GM23338 (cell line): ENCODE data around the gene BNC2. TPM values are rescaled to one million over a fixed set of nuclear protein-coding genes. Genes with fewer than 3 reads are reported as not detected.

ENCODE experiments used
- ATAC-seq: fragments of 200-7000 bp; cut with Tn5 transposase; 3 replicates; pipeline ENCODE4 v1.9.1; 2020
- DNase-seq: peaks from one replicate; pipeline ENCODE4 v3.0.0-alpha.2; 2015; ENCODE audit warnings: low spot score
- H2AFZ ChIP-seq: fragments of 200-600 bp; sonication (generic); 2 replicates; pipeline ENCODE4 v1.8.0; 2016; ENCODE audit warnings: antibody characterized with exemption, mild to moderate bottlenecking, moderate library complexity
- H3F3A ChIP-seq: fragments of 200-600 bp; sonication (generic); replicated peaks from 2 replicates; pipeline ENCODE4 v1.8.0; 2017; ENCODE audit warnings: antibody characterized with exemption, mixed run types, low read depth
- H3K27ac ChIP-seq: fragments of 200-600 bp; sonication (generic); 2 replicates; pipeline ENCODE4 v1.6.1; 2016; ENCODE audit warnings: low read depth
- H3K27me3 ChIP-seq: fragments of 200-600 bp; sonication (generic); 2 replicates; pipeline ENCODE4 v1.8.0; 2016; ENCODE audit warnings: mild to moderate bottlenecking, mixed run types, moderate library complexity; ENCODE audit not compliant: insufficient read depth
- H3K36me3 ChIP-seq: fragments of 200-600 bp; sonication (generic); 2 replicates; pipeline ENCODE4 v1.8.0; 2016; ENCODE audit warnings: mild to moderate bottlenecking; ENCODE audit not compliant: insufficient read depth
- H3K4me1 ChIP-seq: fragments of 200-600 bp; sonication (generic); 2 replicates; pipeline ENCODE4 v1.8.0; 2016; ENCODE audit warnings: mild to moderate bottlenecking, moderate library complexity; ENCODE audit not compliant: insufficient read depth
- H3K4me2 ChIP-seq: fragments of 200-600 bp; sonication (generic); 2 replicates; pipeline ENCODE4 v1.7.1; 2017; ENCODE audit warnings: mixed run types
- H3K4me3 ChIP-seq: fragments of 200-600 bp; sonication (generic); 2 replicates; pipeline ENCODE4 v1.6.1; 2016; ENCODE audit warnings: mixed run types
- H3K79me2 ChIP-seq: fragments of 200-600 bp; sonication (generic); replicated peaks from 2 replicates; pipeline ENCODE4 v1.8.0; 2017; ENCODE audit warnings: mild to moderate bottlenecking; ENCODE audit not compliant: insufficient read depth
- H3K9me2 ChIP-seq: fragments of 200-600 bp; sonication (generic); 2 replicates; pipeline ENCODE4 v1.8.0; 2017; ENCODE audit not compliant: insufficient read depth
- H4K20me1 ChIP-seq: fragments of 200-600 bp; sonication (generic); replicated peaks from 2 replicates; pipeline ENCODE4 v1.8.0; 2017; ENCODE audit warnings: mild to moderate bottlenecking; ENCODE audit not compliant: insufficient read depth
- H3K27ac Mint-ChIP-seq: 2 replicates; pipeline ENCODE4 v1.8.0; 2020; ENCODE audit warnings: inconsistent platforms, mild to moderate bottlenecking, moderate library complexity, mixed read lengths
- H3K27me3 Mint-ChIP-seq: 3 replicates; pipeline ENCODE4 v1.8.0; 2022; ENCODE audit warnings: low read depth, mild to moderate bottlenecking, moderate library complexity, mixed read lengths, inconsistent platforms; ENCODE audit not compliant: insufficient read depth, poor library complexity
- H3K36me3 Mint-ChIP-seq: 3 replicates; pipeline ENCODE4 v1.8.0; 2021; ENCODE audit warnings: low read depth, mild to moderate bottlenecking, inconsistent platforms, moderate library complexity, mixed read lengths
- H3K4me1 Mint-ChIP-seq: 3 replicates; pipeline ENCODE4 v1.8.0; 2020; ENCODE audit warnings: mild to moderate bottlenecking, inconsistent platforms, mixed read lengths
- H3K4me3 Mint-ChIP-seq: 3 replicates; pipeline ENCODE4 v1.8.0; 2021; ENCODE audit warnings: moderate library complexity, mild to moderate bottlenecking, inconsistent platforms, mixed read lengths
- H3K9me3 Mint-ChIP-seq: 3 replicates; pipeline ENCODE4 v1.8.0; 2020; ENCODE audit warnings: moderate library complexity, mild to moderate bottlenecking, inconsistent platforms, mixed read lengths
- CREB1 ChIP-seq: fragments of 250-450 bp; sonication (Bioruptor Pico); IDR thresholded peaks from 2 replicates; pipeline ENCODE4 v1.5.0; 2020; ENCODE audit warnings: low read depth, mild to moderate bottlenecking, moderate library complexity
- CTCF ChIP-seq, 2 experiments: fragments of 200-600 bp in 1 of 2; sonication (generic) in 1 of 2; conservative IDR thresholded peaks; 2 replicates each; pipeline versions ENCODE4 v1.5.1 to v1.6.1; 2016 to 2017; ENCODE audit warnings: antibody characterized with exemption in 2 of 2, low read depth in 2 of 2, mild to moderate bottlenecking in 2 of 2, moderate library complexity in 1 of 2
- ETS1 ChIP-seq: IDR thresholded peaks from 2 replicates; pipeline ENCODE4 v1.6.1; 2016; ENCODE audit warnings: antibody characterized with exemption
- EZH2phosphoT487 ChIP-seq: fragments of 200-600 bp; sonication (generic); IDR thresholded peaks from one replicate; pipeline ENCODE4 v1.8.1; 2018; ENCODE audit warnings: antibody characterized with exemption; ENCODE audit not compliant: unreplicated experiment
- JUNB ChIP-seq: IDR thresholded peaks from one replicate; pipeline ENCODE4 v1.6.1; 2016; ENCODE audit warnings: antibody characterized with exemption; ENCODE audit not compliant: unreplicated experiment
- POLR2AphosphoS5 ChIP-seq: IDR thresholded peaks from 2 replicates; pipeline ENCODE4 v1.6.1; 2016; ENCODE audit warnings: antibody characterized with exemption, low read depth
- REST ChIP-seq: IDR thresholded peaks from one replicate; pipeline ENCODE4 v1.6.1; 2018; ENCODE audit warnings: antibody characterized with exemption; ENCODE audit not compliant: unreplicated experiment
- STAT1 ChIP-seq: IDR thresholded peaks from one replicate; pipeline ENCODE4 v1.6.1; 2016; ENCODE audit warnings: antibody characterized with exemption; ENCODE audit not compliant: unreplicated experiment
- ZNF114 ChIP-seq: fragments of 250-450 bp; sonication (Bioruptor Pico); IDR thresholded peaks from 2 replicates; pipeline ENCODE4 v1.5.0; 2020; ENCODE audit warnings: mild to moderate bottlenecking, moderate library complexity
- ZNF331 ChIP-seq: fragments of 250-450 bp; sonication (Bioruptor Pico); IDR thresholded peaks from 2 replicates; pipeline ENCODE4 v1.5.0; 2020; ENCODE audit warnings: low read depth, mild to moderate bottlenecking, moderate library complexity
- polyA plus RNA-seq: library from polyadenylated mRNA; unstranded; fragments of >200 nt; fragmentation: Nextera tagmentation; extraction: Ambion mirVana; gene quantifications from 2 replicates; pipeline ENCODE4 v1.2.1, GENCODE V29; 2016
- total RNA-seq: library from RNA; depleted of rRNA; stranded (reverse); fragments of >200 nt; shearing (Covaris generic); gene quantifications from 2 replicates; pipeline ENCODE4 v1.2.3, GENCODE V29; 2014

BNC2 gene
- total and polyA plus RNA-seq, 2 experiments from 2014 or later, result 12.7 to 13.2 TPM

GRCh38 chr9:16509997-16510396 is 360.5 kb downstream of the BNC2 start (continued):
- no peak for TF ChIP-seq CTCF (conservative IDR thresholded peaks at IDR 0.05; ENCODE audit: low read depth in 2 of 2)
- TF ChIP-seq POLR2AphosphoS5, result no peak
- TF ChIP-seq ZNF114 (CRISPR knock-in tag), result no peak
- no peak for TF ChIP-seq JUNB
- no peak for TF ChIP-seq REST
- TF ChIP-seq ZNF331, result no peak
- no peak for TF ChIP-seq CREB1 (CRISPR knock-in tag)

- H3K36me3 Mint-ChIP-seq, result peaks cover 4% of the 10 kb centered on the region; the same call in 1 of the 3 replicates
- H3K27ac Mint-ChIP-seq, result peak overlapping the region; percentile 44; the same call in 1 of the 2 replicates
- H3K9me3 Mint-ChIP-seq, result no peaks in the 10 kb centered on the region
- DNase-seq, result no peak
- Histone ChIP-seq H2AFZ (no peak overlapping the region), H3K4me2 (no peak overlapping the region), H3K27me3 (no peaks in the 10 kb centered on the region), H3K79me2 (no peaks in the 10 kb centered on the region), H3K36me3 (no peaks in the 10 kb centered on the region), H3K4me1 (peaks cover 7% of the 10 kb centered on the region; the same call in 1 of the 2 replicates), H3K4me3 (no peak overlapping the region), H3K27ac (peak overlapping the region; percentile 4; the same call in 1 of the 2 replicates), H3K9me2 (no peaks in the 10 kb centered on the region), H3F3A (no peaks in the 10 kb centered on the region), H4K20me1 (no peaks in the 10 kb centered on the region)
- peaks cover 24% of the 10 kb centered on the region for H3K4me1 Mint-ChIP-seq
- no peak overlapping the region for H3K4me3 Mint-ChIP-seq
- ATAC-seq, result no peak; the same call in 2 of the 3 replicates
- H3K27me3 Mint-ChIP-seq, result no peaks in the 10 kb centered on the region
- TF ChIP-seq JUNB (no peak), CTCF (conservative IDR thresholded peaks at IDR 0.05; ENCODE audit: low read depth in 2 of 2) (no peak), ZNF114 (CRISPR knock-in tag) (no peak), EZH2phosphoT487 (no peak), STAT1 (no peak), ETS1 (no peak), POLR2AphosphoS5 (no peak)
Observed at GRCh38 chr9:16505199-16505598, 365.3 kb downstream of the BNC2 start.
